Measurements from ENCODE around the gene KMT2E. TPM values are rescaled to one million over a fixed set of nuclear protein-coding genes. Genes with fewer than 3 reads are reported as not detected.
A peak's percentile ranks its signal among the peaks of the same experiment; 100 is the strongest.
"Not testable (repeated sequence)": the region's sequence is repeated elsewhere in the genome, so short reads cannot be mapped to it uniquely, and the experiment has no call there.

The KMT2E gene, protein sequence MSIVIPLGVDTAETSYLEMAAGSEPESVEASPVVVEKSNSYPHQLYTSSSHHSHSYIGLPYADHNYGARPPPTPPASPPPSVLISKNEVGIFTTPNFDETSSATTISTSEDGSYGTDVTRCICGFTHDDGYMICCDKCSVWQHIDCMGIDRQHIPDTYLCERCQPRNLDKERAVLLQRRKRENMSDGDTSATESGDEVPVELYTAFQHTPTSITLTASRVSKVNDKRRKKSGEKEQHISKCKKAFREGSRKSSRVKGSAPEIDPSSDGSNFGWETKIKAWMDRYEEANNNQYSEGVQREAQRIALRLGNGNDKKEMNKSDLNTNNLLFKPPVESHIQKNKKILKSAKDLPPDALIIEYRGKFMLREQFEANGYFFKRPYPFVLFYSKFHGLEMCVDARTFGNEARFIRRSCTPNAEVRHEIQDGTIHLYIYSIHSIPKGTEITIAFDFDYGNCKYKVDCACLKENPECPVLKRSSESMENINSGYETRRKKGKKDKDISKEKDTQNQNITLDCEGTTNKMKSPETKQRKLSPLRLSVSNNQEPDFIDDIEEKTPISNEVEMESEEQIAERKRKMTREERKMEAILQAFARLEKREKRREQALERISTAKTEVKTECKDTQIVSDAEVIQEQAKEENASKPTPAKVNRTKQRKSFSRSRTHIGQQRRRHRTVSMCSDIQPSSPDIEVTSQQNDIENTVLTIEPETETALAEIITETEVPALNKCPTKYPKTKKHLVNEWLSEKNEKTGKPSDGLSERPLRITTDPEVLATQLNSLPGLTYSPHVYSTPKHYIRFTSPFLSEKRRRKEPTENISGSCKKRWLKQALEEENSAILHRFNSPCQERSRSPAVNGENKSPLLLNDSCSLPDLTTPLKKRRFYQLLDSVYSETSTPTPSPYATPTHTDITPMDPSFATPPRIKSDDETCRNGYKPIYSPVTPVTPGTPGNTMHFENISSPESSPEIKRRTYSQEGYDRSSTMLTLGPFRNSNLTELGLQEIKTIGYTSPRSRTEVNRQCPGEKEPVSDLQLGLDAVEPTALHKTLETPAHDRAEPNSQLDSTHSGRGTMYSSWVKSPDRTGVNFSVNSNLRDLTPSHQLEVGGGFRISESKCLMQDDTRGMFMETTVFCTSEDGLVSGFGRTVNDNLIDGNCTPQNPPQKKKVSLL (N-terminal part only)
- polyA plus RNA-seq (ENCODE audit: insufficient read length in 10 of 10), result 10 to 100 TPM; 32.2 to 50.7 (median 41.5) TPM
- long read RNA-seq, donor 1, partial matches to known transcripts, result 0 of 6 reads
- long read RNA-seq, donor 1, other reads (novel, unspliced or antisense), result 0 of 6 reads
- long read RNA-seq, donor 2, partial matches to known transcripts, result 34 of 38 reads
- long read RNA-seq, donor 2, other reads (novel, unspliced or antisense), result 0 of 38 reads
- long read RNA-seq, donor 3, result 0 reads
- long read RNA-seq, donor 4, partial matches to known transcripts, result 0 of 1 reads
- long read RNA-seq, donor 4, other reads (novel, unspliced or antisense), result 0 of 1 reads
- long read RNA-seq, donor 5, partial matches to known transcripts, result 52 of 54 reads
- long read RNA-seq, donor 5, other reads (novel, unspliced or antisense), result 0 of 54 reads
- long read RNA-seq, donor 6, partial matches to known transcripts, result 0 of 1 reads
- long read RNA-seq, donor 6, other reads (novel, unspliced or antisense), result 0 of 1 reads
- long read RNA-seq, donor 7, partial matches to known transcripts, result 0 of 2 reads
- long read RNA-seq, donor 7, other reads (novel, unspliced or antisense), result 0 of 2 reads
- long read RNA-seq, donor 8, partial matches to known transcripts, result 0 of 1 reads
- long read RNA-seq, donor 8, other reads (novel, unspliced or antisense), result 0 of 1 reads
- long read RNA-seq, donor 9, partial matches to known transcripts, result 0 of 1 reads
- long read RNA-seq, donor 9, other reads (novel, unspliced or antisense), result 0 of 1 reads

DNA sequence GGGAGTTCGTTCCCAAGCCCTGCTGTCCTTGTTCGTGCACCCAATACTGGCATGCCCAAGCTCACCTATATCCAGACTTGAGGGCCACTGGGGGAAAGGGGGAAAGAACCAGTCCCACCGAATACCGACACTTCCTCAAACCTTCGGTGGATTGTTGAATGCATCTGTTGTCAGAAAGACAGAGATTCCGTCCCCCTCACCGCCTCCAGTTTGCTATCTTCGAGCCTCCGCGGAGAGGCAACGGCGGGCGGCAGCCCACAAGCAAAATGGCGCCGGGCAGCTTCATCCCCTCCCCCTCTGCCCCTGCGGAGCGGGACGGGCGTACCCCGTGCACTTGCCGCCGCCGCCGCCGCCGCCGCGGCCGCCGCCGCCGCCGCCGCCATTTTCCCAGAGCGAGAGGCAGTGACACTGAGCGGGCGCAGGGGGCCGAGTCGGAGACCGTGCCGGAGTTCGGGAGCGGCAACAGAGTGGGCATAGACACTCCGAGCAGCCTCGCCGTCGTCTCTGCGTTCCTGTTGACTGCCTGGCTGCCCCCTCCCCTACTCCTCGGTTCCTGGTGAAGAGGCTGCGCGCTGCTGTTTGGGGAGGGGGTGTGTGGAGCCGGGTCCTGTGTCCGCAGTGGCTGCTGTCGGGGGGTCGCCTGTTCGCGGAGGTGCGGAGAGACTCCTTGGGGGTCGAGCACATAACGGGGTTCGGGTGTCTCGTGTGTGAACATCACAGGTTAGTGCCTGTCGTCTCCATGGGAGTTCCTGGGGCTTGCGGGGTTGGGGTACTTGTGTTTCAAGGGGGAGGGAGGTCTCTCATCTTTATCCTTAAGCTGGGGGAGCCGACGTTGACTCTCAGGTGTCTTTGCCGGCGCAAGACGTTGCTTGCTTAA is at the start of gene KMT2E:
Gene KMT2E, plus strand, starts transcription at position 390 of the 877 bp plus-strand sequence. CDS start 26,748 bp downstream, outside the sequence.
- DNase-seq, result peak; percentile 88 to 96 (median 93)

DNA sequence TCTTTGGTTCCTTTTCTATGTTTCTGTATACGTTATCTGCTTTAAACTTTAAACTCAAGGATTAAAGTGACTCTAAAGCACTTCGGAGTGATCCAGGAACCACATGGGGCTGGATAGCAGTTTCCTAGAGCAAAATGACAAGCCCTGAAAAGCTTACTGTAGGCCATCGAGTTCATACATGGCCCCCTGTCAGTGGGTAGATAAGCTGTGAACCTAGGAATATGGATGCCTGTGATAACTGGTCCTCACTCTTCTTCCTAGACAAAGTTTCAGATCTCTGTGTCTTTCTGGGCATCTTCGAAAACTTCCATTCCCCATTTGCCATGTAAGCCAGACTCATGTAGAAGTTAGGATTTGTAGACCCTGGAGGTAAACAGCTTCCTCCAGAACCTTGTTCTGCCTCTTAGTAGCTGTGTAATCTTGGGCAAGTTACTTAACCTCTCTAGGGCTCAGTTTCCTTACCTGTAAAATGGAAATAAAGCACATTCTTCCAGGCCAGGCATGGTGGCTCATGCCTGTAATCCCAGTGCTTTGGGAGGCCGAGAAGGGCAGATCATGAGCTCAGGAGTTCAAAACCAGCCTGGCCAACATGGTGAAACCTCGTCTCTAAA is 49.3 kb upstream of the KMT2E start:
- no peak for DNase-seq

DNA sequence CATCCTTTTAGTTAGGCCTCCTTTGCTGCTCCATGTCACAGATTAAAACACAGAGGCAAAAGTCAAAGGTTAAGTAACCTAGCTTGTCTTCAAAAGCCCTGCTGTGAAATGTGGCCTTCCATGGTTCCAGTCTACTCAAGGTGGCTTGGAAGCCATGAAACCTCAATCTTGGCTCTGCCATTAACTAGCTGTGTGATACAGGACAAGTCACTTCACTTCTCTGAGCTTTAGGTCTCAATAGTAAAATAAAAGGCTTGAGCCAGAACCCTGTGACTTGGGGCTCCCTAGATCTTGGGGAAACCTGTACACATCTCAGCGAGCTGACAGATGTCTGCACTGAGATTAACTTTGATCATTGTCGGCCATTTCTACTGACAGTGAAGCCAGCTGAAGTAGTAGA is 48.0 kb upstream of the KMT2E start:
- no peak for DNase-seq

DNA sequence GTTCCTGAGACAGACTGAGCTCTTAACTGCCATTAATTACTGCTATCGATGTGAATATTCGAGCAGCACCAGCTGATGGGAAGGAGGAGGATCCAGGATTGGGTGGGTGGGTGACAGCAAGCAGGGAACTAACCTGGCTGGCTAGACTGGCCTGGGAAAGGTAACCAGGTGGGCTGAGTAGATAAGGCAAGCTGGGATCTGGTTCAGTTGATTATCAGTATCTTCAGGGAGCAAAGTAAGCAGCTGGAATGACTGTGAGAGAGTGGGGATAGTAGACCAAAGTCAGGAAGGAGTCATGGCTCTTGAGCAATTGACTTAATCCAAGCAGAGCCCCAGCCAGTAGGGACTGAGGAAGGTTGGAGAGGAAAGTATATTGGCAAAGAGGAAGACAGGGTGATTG is 46.9 kb upstream of the KMT2E start:
- DNase-seq, result no peak

DNA sequence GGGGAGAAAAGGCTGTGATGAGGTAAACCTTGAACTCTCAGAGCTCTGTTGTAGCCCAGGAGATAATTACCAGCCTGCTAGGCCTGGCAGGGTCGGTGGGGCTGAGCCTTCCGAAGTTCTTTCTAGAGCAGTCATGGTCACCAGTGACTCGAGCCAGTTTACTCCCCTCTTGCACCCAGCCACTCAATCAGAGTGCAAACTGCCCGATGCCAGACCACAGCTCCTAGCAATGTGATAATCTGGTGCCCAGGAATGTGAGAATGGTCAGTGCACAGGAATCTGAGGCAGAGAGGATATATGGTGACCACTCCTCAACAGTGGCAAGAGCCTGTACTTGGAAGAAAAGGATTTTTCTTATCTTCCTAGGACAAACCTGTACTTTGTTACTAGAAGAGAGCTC is 46.4 kb upstream of the KMT2E start:
- no peak for DNase-seq

DNA sequence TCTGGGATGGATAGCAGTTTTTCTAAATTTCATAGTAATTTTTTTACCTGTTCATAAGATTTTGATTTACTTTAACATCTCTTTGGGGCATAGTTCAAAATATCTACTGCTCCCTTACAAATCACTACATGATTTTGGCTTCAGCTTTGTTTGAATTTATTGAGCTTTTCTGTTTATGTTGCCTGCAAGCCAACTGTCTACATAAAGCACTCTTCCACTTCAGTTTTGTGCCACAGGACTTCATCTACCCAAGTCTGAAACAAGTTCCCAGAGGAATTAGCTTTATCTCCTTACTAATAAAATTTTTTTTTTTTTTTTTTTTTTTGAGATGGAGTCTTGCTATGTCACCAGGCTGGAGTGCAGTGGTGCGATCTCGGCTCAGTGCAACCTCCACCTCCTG is 45.4 kb upstream of the KMT2E start:
- DNase-seq, result no peak

DNA sequence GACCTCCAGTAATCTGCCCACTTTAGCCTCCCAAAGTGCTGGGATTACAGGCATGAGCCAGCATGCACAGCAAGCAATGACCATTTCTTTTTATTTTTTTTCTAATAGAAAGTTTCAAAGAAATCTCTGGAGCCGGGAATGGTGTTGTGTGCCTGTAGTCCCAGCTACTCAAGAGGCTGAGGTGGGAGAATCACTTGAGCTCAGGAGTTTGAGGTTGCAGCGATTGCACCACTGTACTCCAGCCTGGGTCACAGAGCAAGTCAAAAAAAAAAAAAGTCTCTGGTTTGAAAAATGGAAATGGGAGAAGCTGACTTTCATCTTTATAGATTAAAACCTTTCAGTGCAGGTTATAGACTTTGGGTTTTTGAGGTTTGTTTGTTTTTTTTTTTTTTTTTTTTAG is 44.8 kb upstream of the KMT2E start:
- DNase-seq, result no peak

DNA sequence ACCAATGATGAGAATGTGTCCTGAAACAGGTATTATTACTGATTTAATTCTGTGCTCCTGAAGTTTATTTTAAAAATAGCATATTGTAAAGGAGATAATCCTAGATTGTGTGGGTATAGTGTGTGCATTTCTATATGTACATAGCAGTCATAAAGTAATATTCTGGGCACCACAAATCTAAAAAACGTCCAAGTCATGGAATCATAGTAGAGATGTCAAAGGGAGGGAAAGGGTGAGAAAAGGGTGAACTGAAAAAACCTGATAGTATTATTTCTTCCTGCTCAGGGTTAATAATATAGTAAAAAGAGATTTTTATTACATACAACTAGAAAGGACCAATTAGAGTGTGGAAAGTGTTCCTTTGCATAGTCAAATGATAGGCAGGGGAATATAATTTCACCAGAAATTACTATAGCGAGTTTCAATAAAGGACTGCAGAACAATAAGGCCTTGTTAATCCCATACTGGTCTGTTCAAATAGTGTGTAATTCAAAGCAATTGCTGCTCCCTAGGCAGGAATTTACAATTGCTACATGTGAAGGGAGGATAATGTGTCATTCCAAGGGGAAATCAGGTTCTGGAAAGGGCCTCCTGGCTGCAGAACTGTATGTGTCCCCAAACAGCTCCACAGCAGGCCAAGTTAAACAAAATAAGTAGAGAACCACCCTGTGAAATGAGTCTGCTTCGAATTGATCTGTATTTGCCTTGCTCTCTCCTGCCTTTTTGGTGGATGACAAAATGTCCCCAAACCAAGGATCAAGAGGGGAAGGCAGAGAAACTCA is 42.5 kb upstream of the KMT2E start:
- peak in 1 of 3 donors; percentile 50 for DNase-seq

DNA sequence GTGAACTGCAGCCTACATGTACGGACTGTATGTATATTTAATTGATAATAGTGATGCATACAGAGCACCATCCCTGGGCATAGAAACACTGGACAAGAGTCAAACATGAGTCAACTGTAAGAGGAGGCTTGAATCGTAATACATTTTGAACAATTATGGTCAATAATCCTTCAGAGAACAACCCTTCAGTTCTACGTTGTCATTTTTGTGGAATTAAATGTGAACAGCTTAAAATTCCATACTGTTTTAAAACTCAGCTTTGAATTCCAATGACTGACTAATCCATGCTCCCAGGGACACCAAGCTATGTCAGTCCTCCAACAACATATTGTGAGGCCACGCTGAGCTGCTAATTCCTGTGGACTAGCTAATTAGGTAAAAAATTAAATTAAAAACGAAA is 41.5 kb upstream of the KMT2E start:
- peak in 2 of 3 donors; percentile 42 to 80 for DNase-seq

DNA sequence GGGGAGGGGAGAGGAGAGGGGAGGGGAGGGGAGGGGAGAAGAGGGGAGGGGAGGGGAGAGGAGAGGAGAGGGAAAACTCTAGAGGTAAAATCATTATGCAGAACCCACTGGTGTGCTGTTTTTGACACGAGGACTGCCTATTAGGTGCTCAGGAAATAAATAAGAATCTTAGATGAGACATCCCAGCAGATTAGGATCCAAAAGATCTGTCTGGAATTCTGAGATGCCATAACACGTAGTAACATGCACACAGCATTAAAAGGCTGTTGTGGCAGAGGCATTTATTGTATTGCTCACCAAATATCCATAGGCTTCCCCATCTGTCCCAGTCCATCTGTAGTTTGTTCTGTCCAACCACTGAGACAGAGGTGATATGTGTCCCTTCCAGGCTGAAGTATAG is 40.8 kb upstream of the KMT2E start:
- no peak for DNase-seq

DNA sequence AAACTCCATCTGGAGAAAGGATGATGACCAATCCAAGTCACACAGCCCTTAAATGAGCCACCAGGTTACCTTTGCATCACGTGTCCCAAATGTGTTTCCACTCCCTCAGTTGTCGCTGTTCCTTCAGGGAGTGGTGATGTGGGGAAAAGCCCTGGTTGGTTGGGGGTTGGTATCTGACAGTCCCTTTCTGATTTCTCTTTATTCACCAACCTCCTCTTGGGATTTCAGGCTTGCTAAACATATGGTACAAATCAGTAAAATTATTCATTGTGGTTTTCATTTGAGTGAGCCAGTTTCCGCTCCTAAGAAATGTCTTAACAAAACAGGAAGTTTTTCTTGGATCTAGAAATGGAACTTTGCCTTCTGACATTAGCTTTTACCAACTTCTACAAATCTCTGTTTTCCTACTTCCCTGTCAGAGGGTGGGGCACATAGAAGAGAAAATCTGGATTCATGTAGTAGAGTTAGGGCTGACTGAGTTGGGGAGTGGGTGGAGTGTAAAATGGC is 40.0 kb upstream of the KMT2E start:
- DNase-seq, result peak in 2 of 3 donors; percentile 41 to 83

DNA sequence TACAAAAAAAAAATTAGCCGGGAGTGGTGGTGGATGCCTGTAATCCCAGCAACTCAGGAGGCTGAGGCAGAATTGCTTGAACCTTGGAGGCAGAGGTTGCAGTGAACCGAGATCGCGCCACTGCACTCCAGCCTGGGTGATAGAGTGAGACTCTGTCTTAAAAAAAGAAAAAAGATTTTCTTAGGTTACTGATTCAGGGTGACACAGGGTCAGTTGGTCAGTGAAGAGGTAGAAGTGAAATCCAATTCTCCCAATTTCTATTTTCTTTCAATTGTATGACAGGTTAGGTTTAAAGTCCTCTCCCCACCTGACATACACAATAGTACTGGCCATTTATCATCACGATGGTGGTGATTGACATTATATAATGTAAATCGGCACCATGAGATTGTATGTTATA is 38.5 kb upstream of the KMT2E start:
- DNase-seq, result not testable (repeated sequence)

DNA sequence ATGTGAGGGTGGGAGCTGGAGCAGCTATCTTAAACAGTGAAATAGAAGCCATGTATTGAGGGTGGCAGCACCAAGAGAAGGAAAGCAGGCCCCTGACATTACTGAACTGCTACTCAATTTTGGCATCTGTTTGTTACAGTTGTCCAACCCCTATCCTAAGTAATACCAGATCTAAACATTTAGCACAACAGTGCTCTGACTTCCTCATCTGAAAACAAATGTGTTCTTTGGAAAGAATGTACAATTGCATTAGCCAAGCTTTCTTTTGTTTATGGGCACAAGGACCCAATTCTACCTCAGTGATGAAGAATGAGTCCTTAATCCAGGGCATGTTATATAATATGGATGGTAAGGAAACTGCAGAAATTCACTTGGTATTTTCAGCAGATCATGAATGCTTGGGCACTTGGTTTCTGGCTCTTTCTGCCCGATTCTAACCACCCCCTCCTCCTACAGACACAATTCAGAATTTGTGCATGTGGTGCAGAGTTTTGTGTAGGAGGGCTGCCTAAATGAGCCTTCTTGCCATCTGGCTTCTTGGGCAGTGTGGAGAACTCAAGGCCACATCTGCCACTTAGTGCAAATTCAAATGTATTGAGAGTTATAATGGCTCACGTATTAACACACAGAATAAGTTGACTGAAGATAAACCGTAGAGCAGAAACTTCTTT is 36.9 kb upstream of the KMT2E start:
- DNase-seq, result no peak

DNA sequence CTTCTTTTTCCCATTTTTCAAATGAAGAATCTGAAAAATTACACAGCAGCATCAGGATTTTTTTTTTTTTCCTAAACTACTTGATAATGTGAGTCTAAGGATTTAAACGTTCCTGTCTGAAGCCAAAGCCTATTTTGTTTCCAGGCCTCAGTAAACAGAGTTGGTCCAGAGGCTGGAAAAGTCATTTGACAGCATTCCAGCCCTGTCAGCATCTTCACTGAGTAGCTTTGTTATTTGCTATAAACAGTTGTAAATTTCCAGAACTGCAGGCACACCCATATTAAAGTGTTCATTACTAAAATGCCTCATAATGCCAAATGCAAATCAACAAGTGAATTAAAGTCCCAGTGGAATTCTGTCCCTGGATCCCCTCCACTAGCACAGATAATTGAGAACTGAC is 35.5 kb upstream of the KMT2E start:
- peak; percentile 54 to 87 (median 77) for DNase-seq

DNA sequence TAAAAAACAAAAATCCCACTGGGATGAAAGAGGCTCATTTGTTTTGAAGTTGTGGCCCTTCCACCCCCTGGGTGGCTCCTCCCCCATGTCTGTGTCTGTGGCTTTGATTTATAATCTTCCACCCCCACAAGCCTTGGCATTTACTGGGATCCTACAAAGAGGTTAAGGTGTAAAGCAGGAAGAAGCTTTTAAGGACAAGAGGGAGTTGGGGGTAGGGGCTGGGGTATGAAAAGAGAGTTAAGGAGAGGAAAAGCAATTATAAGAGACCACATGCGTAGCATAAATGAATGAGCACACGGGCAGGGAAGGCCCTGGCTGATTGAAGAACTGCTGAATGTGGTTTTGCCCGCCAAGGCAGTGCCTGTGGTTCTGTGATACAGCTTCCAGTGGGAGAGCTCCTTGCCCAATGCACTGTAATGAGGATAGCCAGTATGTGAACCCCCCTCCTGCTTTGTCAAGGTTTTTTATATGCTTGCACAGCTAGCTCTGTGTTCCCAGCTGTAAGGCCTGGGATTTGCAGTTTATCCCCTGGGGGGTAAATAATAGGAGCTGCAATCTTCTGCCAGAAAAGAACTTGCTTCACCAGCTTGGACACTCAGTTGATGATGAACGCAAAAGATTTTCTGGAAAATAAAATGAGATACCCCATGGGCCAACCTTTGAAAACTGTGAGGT is 34.7 kb upstream of the KMT2E start:
- peak in 1 of 3 donors; percentile 26 for DNase-seq

DNA sequence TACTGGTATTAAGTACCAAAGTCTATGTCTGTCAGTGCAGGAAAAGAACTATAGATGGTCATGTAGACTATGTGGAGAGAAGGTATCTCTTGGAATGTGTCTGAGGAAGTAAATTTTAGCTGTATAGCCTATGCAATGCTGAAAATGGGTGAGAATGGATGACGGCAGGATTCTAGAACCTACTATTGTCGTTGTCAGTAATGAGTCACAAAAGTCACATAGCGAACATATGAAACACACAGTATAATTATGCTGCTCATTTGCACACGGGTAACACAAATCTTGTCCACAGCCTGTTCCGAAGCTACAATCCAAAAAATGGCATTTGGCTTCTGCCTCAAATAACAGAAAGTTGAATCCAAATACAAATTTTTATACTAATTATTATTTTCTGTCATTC is 33.6 kb upstream of the KMT2E start:
- no peak for DNase-seq

Data from muscle of back (tissue), 13 donors.